ENCODE results near the gene NCAN.
"Not testable (repeated sequence)": the region's sequence is repeated elsewhere in the genome, so short reads cannot be mapped to it uniquely, and the experiment has no call there.

Gene NCAN

DNA sequence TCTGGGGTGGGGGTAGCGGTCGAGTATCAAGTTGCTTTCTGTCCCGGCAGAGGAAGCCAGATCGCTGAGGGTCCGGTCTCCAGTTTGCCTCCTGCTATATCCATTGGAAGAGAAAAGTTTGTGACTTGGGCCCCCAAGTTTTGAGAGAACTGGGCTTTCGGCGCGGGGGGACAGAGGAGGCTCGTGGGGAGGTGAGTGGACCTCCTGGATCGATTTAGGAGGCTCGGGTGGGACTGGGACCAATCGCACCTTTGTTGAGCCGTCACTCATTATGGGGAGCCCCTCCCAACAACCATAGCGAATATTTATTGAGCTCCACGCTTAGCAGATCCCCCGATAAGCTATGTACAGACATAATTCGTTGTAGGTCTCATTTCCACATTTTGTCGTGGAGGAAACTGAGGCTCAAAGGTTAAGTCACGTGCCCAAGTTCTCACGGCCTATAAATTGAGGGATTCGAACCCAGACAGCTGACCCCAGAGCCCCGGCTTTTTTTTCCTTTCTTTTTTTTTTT, 18.8 kb upstream of the NCAN start:
- DNase-seq (ENCODE audit: extremely low read depth in 1 of 2, low read depth in 1 of 2), result no peak

DNA sequence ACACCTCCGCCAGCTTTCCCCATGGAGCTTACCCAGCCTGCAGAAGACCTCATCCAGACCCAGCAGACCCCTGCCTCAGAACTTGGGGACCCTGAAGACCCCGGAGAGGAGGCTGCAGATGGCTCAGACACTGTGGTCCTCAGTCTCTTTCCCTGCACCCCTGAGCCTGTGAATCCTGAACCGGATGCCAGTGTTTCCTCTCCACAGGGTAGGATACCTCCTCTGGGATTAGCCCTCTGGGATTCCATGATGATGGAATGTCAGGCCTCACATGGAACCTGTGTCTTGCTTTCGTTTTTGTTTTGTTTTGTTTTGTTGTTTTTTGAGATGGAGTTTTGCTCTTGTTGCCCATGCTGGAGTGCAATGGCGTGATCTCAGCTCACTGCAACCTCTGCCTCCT, 17.8 kb upstream of the NCAN start:
- DNase-seq (ENCODE audit: extremely low read depth in 1 of 2, low read depth in 1 of 2), result no peak

DNA sequence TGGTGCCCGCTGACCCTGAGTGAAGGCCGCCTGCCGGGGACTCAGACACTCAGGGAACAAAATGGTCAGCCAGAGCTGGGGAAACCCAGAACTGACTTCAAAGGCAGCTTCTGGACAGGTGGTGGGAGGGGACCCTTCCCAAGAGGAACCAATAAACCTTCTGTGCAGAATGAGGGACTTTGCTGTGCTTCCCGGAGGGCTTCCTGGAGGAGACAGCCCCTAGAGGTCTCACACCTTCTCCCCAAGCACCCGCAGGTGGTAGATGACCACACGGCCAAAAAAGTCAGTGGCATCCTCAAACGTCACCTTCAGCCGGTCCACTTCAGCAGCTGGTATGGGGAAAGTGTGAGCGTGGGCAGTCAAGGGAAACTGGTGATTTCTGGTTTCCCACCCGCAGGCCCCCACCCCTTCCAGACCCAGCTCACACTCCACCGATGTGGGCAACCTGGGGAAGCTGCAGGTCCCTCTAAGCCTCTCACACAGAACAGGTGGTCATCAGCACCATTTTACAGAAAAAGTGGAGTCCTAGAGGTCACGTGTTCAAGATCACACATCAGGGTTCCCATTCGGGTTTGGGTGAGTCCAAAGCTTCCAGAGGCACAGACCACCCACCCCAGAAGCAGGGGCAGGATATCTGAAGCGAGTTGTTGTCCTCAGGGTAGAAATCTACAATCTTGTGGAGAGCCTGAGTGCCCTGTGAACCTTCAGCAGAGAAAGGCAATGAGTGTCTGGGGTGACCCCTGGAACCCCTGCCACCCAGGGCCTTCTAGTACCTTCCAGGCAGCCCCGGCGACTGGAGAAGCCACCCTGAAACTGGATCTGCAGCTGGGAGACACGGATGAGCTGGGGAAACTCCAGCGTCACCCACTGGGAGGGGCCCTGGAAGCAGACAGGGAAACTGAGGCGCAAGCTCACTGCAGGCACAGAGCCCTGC, 9.8 kb upstream of the NCAN start:
- no peak for DNase-seq (ENCODE audit: extremely low read depth in 1 of 2, low read depth in 1 of 2)

DNA sequence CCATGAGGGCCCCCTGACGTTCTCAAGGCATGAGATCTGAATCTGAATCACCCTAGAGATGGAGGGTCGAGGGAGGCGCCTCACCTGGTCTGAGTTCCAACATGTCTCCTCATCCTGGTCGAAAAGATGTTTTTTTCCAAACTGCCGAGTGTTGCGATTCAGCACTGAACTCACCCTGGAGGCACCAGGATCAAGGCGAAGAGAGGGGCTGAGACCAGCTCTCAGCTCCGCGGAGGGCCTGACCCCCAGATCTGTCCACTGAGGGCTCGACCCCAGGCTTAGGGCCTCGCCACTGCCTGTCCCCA, 9.1 kb upstream of the NCAN start:
- DNase-seq (ENCODE audit: extremely low read depth in 1 of 2, low read depth in 1 of 2), result no peak

DNA sequence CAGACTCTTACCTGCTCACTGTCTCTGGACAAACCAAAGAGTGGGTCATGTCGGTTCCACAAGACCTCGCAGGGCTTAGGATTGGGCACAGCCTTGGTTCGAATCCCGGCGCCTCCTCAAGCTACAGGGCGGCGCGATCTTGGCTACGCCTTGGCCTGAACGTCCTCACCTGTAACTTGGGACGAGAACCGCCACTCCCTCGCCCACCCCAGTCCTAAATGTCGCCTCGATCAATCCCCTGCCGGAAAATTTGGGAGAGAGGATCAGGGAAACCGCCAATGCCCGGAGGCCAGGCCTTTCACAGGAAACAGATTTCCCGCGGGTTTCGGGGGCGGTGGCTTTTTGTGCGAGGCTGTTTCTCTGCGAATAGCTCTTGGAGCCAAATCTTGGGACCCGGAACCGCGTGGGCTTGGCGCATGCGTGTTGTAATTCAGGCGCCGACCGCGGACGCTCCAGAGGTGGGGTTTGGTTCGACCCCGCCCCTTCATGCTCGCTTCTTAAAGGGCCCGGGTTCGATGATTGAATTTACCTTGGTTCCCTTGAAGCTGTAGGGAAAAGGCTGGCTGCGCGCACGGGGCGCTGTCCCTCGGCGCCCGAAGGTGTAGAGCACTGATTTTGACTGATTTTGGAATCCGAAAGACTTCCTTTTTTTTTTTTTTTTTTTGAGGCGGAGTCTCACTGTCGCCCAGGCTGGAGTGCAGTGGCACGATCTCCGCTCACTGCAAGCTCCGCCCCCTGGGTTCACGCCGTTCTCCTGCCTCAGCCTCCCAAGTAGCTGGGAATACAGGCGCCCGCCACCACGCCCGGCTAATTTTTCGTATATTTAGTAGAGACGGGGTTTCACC, 8.5 kb upstream of the NCAN start, which contains the start of gene NR2C2AP:
Gene NR2C2AP, minus strand, starts transcription at position 403 of the 845 bp plus-strand sequence. Its CDS starts 354 bp downstream, at position 49.
- DNase-seq (ENCODE audit: extremely low read depth in 1 of 2, low read depth in 1 of 2), result peak; percentile 83 to 89

DNA sequence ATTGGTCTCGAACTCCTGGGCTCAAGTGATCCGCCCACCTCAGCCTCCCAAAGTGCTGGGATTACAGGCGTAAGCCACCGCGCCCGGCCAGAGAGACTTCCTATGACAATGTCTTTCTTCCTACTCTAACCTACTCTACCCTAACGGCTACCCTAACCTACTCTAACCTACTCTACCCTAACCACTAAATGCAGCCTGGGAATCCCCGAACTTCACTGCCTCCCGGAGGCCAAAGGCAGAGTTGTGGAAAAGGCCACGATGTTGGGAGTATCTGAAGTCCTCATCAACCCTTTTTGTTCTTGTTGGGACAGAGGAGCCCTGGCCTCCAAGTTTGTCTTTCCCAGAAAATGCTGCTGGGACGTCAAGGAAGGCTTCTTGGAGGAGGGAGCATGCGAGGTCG, 7.6 kb upstream of the NCAN start:
- no peak for DNase-seq (ENCODE audit: extremely low read depth in 1 of 2, low read depth in 1 of 2)

DNA sequence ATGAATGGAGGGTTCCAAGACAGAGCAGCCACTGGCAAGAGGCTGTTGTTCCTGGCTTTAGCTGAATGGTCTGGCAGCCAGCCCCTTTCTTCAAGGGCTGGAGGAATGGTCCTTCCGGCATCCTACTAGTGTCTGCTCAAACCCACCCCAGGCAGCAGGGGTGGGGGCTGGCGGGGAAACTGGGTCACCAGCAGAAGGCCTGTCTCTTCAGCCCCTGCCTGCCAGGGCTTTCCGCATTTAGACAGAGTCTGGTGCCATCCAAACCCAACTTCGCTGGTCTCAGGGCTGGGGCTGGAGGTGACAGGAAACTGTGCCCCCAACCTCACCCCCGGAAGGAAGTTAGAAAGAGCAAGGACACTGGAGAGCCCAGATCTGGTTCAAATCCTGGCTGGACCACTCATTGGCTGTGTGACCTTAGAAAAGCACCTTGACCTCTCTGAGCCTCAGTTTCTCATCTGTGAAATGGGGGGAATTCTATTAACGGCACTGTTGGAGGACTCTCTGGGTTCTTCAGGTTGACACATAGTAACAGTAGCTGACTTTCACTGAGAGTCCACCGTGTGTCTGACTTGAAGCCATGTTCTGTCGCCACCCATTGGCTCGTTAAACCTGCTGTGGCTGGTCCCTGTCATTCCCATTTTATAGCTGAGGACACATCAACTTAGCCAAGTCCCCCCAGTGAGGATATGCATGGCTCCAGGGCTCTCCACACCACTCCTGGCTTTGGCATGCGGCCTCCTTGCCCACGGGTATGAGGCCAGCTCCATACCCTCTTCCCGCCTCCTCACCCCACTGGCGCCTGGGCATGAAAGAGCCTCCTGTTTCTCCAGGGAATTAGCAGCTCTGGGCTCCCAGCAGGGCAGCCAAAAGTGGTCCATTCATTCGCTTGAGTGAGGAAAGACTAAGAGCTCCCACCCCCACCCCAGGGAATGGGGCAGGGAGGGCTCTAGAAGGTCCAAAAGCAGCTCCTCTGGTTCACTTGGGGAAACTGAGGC, 6.0 kb upstream of the NCAN start:
- DNase-seq (ENCODE audit: extremely low read depth in 1 of 2, low read depth in 1 of 2), result no peak

DNA sequence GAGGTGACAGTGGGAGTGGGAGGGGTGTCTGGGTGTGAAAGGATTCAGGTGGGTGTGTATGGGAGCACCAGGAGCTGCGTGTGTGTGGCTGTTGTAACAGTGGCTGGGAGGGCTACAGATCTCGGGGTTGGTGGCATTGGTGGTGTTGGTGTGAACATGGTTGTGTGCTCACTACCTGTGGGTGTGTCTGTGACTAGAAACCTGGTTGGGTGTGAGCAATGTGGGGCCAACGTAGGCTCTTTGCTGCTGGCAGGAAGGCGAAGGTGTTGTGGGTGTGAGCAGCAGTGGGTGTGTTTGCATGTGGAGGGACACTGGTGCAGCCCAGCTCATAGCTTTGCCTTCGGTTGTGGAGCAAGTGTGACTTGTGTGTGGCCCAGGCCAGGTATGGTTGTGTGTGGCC, 4.8 kb upstream of the NCAN start:
- no peak for DNase-seq (ENCODE audit: extremely low read depth in 1 of 2, low read depth in 1 of 2)

DNA sequence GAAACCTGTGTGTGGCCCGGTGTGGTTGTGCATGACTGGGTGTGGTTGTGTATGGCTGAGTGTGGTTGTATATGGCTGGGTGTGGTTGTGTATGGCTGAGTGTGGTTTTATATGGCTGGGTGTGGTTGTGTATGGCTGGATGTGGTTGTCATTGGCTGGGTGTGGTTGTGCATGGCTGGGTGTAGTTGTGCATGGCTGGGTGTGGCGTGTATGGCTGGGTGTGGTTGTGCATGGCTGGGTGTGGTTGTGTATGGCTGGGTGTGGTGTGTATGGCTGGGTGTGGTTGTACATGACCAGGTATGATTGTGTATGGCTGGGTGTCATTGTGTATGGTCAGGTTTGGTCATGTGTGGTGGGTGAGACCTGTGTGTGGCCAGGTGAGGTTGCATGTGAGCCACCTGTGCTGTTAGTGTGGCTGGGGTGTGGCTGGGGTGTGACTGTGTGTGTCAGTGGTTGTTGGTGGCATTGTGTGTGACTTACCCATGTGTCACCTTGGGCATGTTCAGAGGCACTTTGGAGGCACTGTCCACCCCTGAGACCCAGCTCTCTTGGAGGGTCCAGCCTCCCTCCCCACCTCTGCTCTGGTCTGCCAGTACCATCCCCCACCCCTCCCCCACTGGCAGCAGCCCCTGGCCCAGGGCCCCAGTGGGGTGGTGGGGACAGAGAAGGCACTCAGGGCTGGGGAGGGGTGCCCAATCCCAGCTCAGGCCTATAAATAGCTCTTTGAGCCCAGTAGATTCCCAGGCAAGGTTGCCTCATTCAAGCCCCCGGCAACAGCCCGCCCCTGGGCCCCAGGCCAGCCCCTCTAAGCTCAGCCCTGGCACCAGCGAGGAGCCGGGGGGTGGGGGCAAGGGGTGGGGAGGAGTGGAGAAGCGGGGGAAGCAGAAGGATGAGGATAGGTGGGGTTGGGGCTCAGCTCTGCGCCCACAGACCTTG, 3.9 kb upstream of the NCAN start:
- DNase-seq (ENCODE audit: extremely low read depth in 1 of 2, low read depth in 1 of 2), result no peak

DNA sequence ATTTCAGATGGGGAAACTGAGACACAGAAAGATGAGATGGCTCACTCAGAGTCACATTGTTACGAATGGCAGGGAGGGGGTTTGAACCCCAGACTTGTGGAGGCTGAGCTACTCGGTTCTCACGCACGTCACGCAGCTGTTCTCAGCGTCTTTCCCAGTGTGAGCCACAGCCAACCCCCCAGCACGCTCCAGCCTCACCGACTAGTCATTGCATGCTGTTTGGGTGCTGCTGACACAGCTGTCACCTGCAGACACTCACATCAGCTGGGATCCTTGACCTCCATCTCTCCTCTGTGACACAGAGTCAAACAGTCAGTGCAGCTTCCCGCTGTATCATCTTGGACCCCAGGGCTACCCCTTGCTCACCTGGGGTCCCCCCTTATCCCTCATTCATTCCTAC, 2.4 kb upstream of the NCAN start:
- DNase-seq (ENCODE audit: extremely low read depth in 1 of 2, low read depth in 1 of 2), result no peak

DNA sequence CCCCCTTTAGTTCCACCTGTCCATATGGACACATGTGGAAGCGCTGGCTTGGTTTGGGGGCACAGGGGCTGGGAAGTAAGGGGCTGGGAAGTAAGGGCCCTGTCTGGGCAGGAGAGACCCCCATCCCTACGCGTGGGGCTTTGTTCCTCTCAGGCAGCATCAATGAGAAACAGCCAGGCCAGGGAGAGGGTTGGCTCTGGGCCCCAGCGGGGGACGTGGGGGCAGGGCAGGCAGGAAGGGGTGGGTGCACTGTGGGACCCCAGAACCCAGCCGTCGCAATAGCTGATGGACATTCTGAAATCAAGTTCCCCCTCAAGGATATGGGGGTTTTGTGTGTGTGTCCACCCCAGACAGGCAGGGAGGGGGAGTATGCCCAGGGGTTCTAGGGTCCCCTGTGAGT, 1.2 kb downstream of the NCAN start:
- no peak for DNase-seq (ENCODE audit: extremely low read depth in 1 of 2, low read depth in 1 of 2)

DNA sequence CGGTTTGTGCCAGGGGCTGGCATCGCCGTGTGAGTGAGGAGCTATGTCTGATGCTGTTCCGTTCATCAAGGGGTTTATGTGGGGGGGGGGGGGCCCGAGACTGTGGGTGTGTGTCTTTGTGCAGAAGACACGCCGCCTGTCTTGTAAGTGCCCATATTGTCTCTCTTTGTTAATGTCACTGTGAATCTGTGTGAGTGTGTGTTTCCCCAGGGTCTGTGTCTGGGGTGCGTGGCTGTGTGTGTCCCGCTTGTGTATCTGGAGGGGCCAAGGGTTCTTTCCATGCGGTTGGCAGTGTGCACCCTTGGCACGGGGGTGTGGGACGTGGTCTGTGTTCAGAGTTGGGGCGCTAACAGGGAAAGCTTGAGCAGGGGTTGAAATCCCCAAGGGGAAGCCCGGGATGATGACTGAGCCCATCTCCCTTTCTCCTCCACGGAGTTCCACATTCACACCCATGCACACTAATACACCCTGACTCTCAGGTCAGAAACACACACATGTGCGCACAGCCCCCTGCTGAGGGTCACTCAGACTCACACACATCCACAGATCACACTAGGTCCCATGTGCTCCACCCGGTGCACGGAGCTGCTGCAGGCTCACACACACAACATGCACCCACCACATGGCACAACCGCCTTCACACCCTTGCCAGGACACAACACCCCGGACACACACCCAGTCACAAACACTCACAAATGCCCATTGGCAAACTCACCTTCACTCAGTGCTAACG, 1.8 kb downstream of the NCAN start:
- DNase-seq (ENCODE audit: extremely low read depth in 1 of 2, low read depth in 1 of 2), result no peak

DNA sequence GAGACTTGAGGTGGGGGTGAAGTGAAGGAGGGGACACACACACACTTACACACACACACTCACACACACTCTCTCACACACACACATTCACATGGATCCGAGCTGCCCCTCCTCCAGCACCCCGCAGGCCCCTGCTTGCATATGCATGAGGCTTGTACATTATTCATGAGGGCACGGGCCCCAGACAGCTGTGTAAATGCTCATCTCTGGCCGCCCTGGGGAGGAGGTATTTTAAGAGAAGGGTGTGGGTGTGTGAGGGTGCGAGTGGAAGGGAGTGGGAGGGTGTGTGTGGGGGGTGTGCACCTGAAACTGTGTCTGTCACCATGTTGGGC, 2.4 kb downstream of the NCAN start:
- no peak for DNase-seq (ENCODE audit: extremely low read depth in 1 of 2, low read depth in 1 of 2)

DNA sequence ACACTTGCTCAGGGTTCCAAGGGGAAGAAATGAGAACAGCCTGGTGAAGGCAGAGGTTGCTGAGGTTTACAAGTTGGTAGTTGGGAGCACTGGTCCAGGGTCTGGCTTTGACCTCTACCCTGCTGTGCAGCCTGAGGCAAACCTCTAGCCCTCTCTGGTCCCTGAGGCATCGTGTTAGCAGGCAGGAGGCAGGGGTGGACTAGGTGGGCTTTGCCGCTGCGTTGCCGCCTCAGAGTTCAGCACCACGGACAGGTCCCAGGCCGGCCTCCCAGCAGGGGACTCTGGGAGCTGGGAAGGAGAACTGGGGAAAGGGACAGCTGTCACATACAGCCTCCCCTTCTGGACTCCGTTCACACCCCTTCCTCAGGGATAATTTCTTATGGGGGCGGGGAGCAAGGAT, 3.1 kb downstream of the NCAN start:
- no peak for DNase-seq (ENCODE audit: extremely low read depth in 1 of 2, low read depth in 1 of 2)

DNA sequence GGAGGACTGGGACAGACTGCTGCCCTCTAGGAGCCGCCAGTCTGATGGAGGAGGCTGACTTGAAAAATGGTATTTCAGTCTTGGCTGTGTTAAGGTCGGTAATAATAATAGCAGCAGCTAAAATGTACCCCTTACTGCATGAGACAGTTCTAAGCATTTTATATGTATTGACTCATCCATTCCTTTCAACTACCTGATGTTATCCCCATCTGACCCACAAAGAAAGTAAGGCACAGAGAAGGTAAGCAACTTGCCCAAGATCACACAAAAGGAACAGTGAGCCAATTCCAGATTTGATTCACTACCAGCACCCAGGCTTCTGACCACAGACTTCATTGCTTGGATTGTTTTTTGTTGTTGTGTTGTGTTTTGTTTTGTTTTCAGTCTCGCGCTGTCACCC, 4.0 kb downstream of the NCAN start:
- no peak for DNase-seq (ENCODE audit: extremely low read depth in 1 of 2, low read depth in 1 of 2)

DNA sequence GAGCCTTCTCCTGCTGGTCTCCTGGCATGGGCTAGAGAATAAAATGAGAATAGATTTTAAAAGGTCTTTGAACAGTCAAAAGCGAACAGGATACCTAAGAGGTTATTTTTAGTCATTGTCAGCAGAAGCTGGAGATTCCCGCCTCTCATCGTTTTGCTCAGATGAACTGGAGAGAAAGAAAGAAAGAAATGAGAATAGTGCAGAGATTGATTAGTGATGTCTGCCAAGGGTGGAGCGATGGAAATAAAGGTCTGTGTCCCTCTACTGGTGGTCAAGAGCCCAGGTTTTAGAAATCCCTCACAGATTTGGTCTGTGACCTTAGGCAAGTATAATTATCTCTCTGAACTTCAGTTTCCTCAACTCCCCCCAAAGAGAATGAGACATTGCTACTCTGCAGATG, 5.3 kb downstream of the NCAN start:
- no peak for DNase-seq (ENCODE audit: extremely low read depth in 1 of 2, low read depth in 1 of 2)

DNA sequence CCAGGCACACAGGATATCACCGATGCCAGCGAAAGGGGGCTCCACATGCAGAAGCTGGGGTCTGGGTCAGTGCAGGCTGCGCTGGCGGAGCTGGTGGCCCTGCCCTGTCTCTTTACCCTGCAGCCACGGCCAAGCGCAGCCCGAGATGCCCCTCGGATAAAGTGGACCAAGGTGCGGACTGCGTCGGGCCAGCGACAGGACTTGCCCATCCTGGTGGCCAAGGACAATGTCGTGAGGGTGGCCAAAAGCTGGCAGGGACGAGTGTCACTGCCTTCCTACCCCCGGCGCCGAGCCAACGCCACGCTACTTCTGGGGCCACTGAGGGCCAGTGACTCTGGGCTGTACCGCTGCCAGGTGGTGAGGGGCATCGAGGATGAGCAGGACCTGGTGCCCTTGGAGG, 7.2 kb downstream of the NCAN start:
- no peak for DNase-seq (ENCODE audit: extremely low read depth in 1 of 2, low read depth in 1 of 2)

DNA sequence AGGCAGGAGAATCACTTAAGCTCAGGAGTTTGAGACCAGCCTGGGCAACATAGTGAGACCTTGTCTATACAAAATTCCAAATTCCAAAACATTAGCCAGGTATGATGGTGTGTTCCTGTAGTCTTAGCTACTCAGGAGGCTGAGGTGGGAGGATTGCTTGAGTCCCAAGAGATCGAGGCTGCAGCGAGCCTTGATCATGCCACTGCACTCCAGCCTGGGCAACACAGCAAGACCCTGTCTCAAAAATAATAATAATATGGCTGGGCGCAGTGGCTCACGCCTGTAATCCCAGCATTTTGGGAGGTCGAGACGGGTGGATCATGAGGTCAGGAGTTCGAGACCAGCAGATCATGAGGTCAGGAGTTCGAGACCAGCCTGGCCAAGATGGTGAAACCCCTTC, 9.2 kb downstream of the NCAN start:
- DNase-seq (ENCODE audit: extremely low read depth in 1 of 2, low read depth in 1 of 2), result not testable (repeated sequence)

DNA sequence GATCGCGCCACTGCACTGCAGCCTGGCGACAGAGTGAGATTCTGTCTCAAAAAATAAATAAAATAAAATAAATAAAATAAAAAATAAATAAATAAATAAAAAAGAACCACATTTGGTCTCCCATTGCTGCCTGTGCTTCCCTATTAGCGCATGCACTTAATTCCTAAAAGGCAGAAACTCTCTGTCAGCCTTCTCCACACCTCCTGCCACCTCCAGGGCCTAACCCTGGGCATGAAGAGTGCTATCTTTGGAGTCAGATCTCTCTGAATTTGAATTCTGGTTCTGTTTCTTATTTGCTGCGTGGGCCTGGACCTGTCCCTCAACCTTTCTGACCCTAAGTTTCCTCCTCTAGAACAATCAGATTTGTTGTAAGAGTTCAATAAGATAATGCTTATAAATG, 11.3 kb downstream of the NCAN start:
- DNase-seq (ENCODE audit: extremely low read depth in 1 of 2, low read depth in 1 of 2), result no peak

Data from stimulated activated CD8-positive, alpha-beta memory T cell treated with anti-CD3 and anti-CD28 coated beads, Interleukin-7, amount 100 ng/mL, for 48 hours (primary cell).